Hepatocyte (in vitro differentiated cells): ENCODE measurements around the gene BRD3.

ENCODE experiments used
- EZH2 ChIP-seq: fragments of 200-600 bp; sonication (generic); IDR thresholded peaks from 2 replicates; pipeline ENCODE4 v1.6.1; 2016; ENCODE audit warnings: antibody characterized with exemption, mild to moderate bottlenecking, borderline replicate concordance
- EZH2phosphoT487 ChIP-seq: fragments of 200-600 bp; sonication (generic); IDR thresholded peaks from one replicate; pipeline ENCODE4 v1.6.1; 2018; ENCODE audit warnings: antibody characterized with exemption, mild to moderate bottlenecking, low read depth, moderate library complexity; ENCODE audit not compliant: unreplicated experiment, severe bottlenecking
- TF ChIP-seq, protein P1 (sequence below): fragments of 200-600 bp; sonication (generic); IDR thresholded peaks from 2 replicates; pipeline ENCODE4 v1.5.1; 2016; ENCODE audit warnings: antibody characterized with exemption, mild to moderate bottlenecking; ENCODE audit not compliant: poor library complexity

DNA sequence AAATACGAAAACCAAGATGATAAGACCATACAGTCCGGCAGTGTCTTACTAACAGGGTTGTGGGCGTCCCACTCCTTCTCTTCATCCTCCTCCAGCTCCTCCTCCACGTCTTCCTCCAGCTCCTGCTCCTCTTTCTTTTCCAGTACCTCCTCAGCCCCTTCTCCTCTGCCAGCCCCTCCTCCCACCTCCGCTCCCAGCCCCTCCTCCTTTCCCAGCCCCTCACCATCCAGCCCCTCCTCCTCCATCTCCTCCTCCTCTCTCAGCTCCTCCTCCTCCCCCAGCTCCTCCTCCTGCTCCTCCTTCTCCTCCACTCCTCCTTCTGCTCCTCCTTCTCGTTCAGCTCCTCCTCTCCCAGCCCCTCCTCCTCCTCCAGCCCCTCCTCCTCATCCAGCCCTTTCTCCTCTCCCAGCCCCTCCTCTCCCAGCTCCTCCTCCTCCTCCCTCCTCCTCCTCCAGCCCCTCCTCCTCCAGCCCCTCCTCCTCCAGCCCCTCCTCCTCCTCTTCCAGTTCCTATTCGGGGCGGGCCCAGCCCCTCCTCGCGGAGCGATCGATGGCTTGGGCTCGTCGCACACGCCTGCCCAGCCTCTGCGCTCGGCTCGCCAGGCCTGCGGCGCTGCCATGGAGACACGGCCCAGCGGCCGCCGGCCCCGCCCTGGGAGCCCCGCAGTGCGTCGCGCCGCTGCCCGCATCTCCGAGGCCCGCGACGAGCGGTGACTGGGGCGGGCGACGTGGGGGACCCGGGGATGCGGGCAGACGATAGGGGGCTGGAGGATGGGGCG lies 42.8 kb downstream of the BRD3 start, which contains the start of gene BRD3OS:
- TF ChIP-seq, protein P1, sequence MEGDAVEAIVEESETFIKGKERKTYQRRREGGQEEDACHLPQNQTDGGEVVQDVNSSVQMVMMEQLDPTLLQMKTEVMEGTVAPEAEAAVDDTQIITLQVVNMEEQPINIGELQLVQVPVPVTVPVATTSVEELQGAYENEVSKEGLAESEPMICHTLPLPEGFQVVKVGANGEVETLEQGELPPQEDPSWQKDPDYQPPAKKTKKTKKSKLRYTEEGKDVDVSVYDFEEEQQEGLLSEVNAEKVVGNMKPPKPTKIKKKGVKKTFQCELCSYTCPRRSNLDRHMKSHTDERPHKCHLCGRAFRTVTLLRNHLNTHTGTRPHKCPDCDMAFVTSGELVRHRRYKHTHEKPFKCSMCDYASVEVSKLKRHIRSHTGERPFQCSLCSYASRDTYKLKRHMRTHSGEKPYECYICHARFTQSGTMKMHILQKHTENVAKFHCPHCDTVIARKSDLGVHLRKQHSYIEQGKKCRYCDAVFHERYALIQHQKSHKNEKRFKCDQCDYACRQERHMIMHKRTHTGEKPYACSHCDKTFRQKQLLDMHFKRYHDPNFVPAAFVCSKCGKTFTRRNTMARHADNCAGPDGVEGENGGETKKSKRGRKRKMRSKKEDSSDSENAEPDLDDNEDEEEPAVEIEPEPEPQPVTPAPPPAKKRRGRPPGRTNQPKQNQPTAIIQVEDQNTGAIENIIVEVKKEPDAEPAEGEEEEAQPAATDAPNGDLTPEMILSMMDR, result no peak
- TF ChIP-seq EZH2 (no peak), EZH2phosphoT487 (no peak)
